Fibroblast of peridontal ligament (primary cell): ENCODE data around the gene CNTNAP2.
A peak's percentile ranks its signal among the peaks of the same experiment; 100 is the strongest.
"Not testable (repeated sequence)": the region's sequence is repeated elsewhere in the genome, so short reads cannot be mapped to it uniquely, and the experiment has no call there.

ENCODE experiments used
- DNase-seq: peaks from one replicate; pipeline ENCODE4 v3.0.0-alpha.2; 2010; ENCODE audit errors: extremely low read depth

Gene CNTNAP2

DNA sequence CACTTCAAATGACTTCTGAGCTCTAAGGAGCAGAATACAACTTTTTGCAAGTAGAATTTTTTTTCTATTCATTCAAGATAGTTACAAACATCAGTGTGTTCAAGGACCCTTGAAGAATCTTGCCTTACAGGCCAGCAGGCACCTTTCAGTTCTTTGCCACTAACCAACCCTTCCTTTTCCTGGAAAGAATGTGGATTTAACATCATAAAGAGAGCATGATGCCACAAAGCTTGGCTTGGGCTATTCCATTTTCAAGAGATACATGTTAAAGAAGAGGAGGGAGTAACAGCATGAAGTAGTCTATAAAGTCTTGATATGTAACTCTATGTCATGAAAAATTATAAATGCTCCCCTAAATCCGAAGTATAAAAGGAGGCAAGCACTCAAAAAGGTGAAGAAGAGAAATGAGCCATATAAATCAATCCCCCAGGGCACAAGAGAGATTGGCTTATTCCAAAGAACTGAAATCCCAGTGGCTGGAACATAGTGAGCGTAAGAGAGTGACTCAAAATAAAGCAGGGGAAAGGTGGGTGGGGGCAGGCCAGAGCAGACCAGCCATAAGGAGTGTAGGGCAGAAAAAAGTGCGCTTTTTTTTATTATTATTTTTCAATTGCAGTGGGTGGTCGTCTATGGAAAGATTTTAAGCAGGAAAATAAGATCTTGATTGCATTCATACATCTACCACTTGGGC is 1448.3 kb downstream of the CNTNAP2 start:
- no peak for DNase-seq

DNA sequence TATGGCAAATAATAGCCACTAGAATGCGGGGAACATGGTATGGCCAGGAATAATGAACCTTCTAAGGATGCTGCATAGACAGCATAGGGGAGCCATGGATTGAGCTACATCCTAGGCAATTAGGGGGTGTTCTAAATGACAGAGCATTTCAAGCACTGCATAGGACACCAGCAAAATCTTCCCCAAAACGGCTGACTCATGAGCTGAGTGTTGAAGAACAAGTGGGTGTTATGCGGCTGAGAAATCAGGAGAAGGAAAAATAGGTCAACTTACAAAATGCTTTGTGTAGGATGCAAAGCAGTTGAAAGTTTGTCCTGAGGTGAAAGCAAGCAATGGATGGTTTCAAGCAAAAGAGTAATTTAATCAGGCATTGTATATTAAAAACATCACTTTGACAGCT is 1450.4 kb downstream of the CNTNAP2 start:
- no peak for DNase-seq

DNA sequence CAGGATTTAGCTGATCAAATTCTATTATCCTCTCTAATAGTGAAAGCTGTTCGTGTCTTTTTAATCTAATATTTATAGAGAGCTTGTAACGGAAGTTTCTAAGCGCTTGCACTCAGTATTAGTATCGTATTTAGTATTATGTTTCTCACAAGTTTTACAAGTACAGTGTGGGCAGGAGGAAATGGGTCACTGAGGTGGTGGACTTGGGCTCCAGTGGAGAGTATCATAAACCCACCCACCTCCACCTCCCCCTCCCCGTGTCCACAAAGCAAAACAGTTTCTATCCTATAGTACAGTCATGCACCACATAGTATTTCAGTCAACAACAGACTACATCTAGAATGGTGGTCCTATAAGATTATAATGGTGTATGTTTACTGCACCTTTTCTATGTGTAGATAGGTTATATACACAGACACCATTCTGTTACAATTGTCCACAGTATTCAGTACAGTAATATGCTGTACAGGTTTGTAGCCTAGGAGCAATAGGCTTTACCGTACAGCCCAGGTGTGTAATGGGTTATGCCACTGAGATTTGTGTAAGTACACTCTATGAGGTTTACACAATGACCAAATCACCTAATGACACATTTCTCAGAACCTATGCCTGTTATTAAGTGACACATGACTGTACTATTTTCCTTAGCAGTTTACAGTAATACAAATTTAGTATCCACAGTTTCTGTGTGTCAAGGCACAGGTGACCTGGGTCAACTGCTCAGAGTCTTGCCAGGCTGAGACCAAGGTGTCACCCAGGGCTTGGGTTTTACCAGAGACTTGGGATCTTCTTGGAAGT is 1452.7 kb downstream of the CNTNAP2 start:
- no peak for DNase-seq

DNA sequence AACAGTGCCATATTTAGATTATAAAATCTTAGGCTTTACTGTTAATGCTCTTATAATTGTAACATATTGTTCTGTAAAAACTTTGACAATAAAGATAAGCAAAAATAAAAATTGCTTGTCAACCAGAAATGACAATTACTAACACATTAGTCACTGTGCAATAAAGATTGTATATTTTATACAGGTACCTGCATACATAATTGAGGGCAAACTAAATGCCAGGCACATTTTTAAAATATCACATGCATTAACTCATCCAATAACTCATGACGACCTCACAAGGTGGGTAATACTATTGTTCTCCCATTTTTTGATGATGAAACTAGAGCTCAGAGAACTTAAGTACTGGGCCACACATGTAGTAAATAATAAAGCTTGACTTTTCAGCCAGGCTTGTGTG is 1453.8 kb downstream of the CNTNAP2 start:
- no peak for DNase-seq

DNA sequence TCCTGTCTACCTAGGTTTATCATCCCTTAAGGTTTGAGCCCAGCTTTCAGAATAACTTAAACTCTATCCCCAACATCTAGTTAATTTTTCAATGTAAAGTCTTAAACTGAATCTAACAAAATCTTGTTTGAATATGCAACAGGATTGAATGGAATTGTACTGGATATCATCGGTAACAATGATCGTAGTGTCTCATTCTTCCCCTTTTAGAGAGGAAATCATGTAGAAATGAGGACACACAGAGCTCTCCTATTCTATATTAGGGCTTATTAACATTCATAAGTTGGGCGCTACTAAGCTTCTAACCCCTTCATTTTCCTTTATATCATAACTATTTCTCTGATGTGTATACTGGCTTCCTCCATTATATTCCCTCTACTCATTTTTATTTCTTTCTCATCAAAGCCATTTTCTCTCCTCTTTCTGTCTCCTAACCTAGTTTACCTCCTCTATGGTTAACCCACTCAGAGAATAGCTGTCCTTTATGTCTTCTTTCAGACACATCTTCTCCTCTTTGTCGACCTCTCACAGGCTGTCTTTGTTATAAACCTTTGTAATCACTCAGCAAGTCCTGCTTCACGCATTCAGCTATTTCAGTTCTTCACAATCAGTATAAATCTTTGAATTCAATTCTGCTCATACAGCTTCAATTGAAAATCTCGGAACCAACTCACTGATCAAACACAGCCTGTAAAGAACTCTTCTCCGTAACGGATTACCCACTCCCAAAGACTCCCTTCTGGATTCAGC is 1455.0 kb downstream of the CNTNAP2 start:
- DNase-seq = no peak

DNA sequence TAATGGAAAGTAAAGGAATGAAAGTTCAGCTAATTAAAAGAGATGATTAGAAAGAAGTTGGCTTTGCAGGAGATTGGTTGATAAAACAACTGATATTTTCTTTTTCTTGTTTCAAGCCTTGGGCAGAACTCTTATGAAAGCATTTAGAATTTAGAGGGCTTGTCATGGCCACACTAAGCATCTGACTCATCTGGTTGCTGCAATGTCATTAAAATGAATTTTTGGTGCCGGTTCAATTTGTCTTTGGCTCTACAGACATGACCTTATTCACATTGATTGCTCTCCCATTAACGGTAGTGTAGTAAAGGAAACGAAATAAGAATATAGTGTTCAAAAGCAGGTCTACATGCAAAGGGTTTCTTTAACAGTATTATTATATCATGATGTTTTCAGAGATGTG is 1461.6 kb downstream of the CNTNAP2 start:
- peak; percentile 18 for DNase-seq

DNA sequence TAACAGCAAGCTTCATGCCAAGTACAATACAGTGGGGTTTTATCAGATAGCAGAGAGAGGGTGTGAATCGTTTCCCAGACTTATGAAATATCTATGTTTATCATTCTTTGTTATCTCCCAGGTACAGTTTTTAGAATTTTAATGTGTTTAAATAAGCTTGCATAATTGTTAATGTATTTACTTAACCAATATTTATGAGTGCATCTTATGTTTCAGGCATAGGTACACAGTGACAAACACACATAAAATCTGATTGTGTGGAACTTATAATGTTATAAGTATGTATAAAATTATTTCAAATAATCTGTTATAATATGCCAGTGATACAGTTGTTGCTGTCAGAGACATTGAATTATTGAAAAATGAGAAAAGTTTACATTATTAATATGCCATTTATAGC is 1462.5 kb downstream of the CNTNAP2 start:
- no peak for DNase-seq

DNA sequence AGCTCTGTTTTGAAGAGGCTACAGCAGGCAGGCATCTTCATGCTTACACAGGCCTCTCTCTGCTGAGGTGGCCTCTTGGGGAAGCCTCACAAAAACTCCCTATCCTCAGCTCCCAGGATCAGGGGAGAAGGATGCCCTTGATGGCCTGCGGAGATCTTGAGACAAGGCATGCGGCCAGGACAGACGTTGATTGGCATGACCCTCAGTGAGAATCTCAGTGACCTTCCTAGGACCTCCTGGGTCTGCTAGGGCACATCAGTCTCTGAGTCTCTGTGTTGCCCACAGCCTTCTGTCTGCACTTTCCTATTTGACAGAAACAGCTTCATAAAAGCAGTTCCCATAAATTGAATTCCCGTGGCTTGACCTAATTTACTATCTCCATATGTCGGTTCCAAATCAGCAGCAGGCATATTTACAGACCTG is 1468.2 kb downstream of the CNTNAP2 start:
- DNase-seq = no peak

DNA sequence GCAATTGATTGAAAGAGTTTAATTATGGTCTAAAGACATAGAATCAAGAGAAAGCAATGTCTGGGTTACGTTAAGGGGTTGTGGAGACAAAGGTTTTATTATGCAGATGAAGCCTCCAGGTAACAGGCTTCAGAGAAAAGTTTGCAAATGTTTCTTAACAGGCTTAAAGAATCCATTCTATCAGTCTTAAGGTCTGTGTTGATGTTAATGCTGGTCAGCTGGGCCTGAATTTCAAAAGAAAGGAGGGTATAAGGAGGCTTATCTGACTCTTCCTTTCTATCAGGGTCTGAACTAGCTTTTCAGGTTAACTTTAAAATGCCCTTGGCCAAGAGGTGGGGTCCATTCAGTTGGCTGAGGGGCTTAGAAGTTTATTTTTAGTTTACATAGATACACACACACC is 1469.5 kb downstream of the CNTNAP2 start:
- no peak for DNase-seq

DNA sequence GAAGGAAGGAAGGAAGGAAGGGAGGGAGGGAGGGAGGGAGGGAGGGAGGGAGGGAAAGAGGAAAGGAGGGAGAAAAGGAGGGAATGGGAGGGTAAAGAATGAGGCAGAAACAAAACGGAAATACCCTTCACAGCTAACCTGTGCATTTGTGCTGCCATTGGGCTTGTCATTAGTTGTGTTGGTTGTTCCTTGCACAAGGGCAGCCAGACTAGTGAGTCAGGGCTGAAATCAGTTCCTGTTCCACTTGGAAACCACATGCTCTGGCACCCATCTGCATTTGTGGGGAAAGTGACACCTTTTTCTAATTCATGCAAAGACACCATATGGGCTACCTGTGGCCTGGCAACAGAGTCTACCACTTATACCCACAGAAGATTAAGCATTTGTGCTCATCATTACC is 1469.9 kb downstream of the CNTNAP2 start:
- DNase-seq = no peak

DNA sequence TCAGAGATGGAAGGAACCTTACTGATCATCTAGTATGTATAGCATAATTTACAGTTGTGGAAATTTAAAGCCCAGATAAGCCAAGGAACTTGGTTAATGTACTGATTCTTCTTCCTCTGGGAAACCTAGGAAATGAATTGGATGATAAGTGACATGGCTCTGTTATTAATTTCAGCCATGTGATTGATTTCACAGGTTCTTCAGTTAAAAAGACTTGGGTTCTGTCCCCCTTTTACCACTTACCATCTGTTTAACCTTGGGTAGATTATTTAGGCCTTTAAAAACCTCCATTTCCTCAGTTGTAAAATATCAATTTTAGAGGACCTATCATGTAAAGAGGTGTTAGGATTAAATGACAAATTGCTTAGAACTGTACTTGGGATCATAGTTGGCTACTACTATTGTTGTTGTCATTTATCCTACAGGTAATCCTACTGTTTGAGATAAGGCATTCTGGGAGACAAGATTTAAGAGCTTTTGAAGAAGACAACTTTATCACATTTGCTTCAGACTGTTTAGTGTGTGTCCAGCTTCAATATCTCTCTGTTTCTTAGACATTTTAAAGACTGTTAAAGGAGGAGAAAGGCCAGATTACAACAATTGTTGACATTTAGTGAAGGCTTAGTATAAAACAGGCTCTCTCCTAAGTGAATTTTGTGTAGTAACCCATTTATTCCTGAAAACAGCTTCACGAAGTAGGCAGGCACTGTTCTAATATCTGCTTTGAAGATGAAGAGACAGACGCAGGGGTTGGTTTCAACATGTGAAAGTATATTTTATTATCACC is 1476.9 kb downstream of the CNTNAP2 start:
- no peak for DNase-seq

DNA sequence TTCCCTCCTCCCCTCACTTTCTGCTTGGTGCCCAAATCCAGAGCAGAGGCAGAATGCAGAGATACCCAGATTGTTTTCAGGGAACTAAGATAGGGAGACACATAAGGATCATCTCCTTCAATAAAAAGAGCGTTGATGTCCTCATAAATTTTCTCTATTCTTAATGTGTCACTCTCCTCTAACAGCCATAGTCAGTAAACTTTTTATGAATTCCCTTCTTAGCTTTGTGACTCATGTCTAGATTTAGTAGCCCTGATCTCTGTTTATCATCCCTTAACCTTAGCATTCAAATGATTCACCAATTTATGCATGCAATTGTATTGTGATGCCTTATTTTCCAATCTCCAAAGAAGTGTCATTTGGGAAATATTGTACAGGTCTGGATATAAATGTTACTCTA is 1478.4 kb downstream of the CNTNAP2 start:
- no peak for DNase-seq

DNA sequence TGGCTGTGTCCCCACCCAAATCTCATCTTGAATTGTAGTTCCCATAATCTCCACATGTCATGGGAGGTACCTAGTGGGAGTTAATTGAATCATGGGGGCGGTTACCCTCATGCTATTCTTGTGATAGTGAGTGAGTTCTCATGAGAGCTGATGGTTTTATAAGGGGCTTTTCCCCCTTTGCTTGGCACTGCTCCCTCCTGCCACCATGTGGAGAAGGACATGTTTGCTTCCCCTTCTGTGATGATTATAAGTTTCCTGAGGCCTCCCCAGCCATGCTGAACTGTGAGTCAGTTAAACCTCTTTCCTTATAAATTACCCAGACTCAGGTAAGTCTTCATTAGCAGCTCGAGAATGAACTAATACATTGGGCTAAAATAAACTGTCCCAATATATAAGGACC is 1482.1 kb downstream of the CNTNAP2 start:
- not testable (repeated sequence) for DNase-seq

DNA sequence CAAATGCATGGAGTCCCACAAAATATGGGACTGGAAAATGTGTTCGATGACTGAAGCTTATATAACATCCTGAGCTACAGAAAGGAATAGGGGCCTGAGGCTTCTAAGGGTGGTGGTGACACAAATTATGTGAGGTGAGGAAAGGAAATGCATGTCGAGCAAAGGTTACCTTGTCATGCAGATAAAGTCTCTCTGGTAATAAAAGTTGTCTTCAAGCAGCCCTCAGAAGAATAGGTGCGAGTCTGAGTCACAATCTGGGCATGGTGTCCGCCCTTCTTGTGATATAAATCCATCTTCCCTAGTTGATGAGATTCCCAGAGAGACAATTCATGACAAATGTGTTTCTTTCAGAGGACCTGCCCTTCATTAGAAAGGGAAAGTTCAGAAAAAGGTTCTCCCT is 1488.7 kb downstream of the CNTNAP2 start:
- no peak for DNase-seq

DNA sequence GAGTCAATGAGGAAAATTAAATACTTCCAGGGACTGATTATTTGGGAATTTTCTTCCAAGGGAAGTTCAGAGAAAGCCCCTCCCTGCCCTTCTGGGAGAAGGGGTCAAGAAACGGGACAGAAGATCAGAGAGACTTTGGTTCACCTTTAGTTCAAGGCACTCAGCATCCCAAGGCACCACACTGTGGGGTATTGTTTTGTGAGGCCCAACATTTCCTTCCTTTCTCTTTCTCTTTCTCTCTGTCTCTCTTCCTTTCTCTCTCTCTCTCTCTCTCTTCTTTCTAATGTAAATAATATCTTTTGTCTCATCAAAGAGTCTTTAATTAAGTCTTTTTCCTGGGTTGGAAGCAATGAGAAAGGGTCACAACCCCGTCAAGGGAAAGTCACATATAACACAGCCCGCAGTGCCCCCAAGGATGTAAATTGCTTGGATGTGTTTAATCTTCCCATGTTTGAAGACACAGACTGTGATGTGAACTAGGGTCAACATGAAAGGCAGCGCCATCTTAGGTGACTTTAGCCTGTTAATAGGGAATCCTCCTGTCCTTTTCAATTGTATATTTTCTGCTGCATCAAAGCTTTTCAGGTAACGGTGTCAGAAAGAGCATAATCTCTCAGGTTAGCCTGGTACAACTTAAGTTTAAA is 1490.7 kb downstream of the CNTNAP2 start:
- DNase-seq = no peak

DNA sequence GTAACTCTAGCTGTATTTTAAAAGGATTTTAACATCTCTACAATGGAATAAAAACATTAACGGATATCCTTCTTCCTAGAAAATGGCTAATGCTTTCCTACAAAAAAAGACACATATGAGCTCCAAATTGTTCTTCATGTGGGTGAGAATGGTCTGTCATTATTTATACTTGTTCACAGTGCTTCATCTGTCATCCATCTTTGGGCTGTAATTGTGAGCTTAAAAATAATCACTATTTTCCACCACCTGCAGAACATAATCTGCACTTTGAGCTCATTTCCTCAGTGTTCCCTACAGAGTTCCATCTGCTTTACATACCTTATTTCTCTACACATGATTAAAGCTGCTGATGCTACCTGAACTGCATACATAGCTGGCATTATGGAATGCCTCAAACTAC is 1494.8 kb downstream of the CNTNAP2 start:
- no peak for DNase-seq

DNA sequence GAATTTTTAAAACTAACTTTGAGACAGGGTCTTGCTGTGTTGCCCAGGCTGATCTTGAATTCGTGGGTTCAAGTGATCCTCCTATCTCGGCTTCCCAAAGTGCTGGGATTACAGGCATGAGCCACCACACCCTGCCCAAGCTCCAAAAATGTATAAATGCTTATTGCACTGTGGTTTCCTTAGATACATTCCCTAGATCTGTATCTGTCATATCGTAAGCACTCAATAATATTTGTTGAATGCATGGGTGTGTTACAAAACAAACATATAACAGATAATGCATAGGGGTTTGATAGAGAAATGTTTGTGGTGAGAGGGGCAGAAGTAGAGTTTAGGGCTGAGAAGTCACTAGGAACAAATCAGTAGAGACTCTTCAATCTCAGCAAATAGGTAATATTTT is 1518.7 kb downstream of the CNTNAP2 start:
- DNase-seq = no peak

DNA sequence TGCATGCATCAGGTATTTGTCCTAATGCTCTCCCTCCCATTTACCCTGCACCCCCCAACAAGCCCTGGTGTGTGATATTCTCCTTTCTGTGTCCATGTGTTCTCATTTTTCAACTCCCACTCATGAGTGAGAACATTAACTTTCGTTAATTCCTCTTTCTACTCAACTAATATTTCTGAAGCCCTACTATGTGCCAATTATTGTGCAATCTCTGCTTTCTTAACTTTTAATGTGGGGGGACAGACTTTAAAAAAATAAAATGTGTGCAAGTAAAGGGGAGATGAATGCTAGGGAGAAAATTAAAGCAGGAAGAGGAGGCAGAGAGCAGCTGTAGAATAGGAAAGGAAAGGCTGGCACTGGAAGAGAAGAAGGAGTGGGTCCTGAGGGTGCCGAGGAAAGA is 1520.0 kb downstream of the CNTNAP2 start:
- no peak for DNase-seq

DNA sequence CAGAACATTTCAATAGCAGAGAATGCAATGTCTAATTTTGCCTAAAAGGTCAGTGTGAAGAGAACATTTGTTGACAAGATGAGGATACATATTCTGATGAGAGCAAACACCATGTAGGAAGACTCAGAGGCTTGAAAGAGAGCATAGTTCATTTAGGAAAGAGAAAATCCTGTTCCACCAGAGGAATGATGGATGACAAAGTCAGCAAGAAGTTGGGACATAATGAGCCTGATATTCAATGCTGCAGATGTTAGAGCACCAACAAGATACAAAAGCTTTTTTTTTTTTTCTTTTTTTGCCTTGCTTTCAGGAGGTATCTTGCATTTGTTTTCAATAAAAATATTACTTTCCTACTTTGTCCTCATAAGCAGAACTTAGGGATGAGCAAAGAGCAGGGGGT is 1522.0 kb downstream of the CNTNAP2 start:
- no peak for DNase-seq

DNA sequence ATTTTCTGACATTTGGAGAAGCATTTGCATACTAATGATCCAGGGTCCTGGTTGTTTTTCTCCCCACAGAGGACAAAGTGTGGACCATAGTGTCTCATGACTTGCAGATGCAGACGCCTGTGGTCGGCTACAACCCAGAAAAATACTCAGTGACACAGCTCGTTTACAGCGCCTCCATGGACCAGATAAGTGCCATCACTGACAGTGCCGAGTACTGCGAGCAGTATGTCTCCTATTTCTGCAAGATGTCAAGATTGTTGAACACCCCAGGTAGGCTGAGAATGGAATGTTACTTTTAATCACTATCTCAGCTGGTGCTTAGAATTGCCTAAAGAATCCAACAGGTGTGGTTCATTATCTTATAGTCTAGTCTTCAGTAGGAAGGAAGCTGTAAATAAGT is 1522.4 kb downstream of the CNTNAP2 start:
- DNase-seq = no peak

DNA sequence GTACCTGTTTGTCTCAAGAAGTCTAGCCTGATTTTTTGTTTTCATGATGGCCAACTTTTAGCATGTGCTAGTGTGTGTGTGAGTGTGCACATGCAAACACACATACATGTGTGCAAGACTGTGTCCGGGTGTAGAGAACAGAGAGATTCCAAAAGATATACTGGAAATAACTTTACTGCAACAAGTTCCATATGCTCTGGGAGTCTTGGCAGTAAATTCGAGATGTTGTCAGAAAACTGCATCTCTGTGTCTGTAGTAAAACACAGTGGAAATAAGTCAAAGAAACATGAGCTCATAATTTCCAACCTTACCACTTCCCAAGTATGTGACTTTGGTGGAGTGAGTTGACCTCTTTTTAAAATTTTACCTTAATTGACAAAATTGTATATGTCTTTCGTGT is 1523.2 kb downstream of the CNTNAP2 start:
- no peak for DNase-seq
